ENCODE data around the gene GSPT1.

The GSPT1 gene

GRCh38 chr16:11907160-11907970 is 8.4 kb downstream of the GSPT1 start:
- no peak overlapping the region for H3K4me3 ChIP-seq (ENCODE audit: low read length)
- TF ChIP-seq CTCF (IDR thresholded peaks at IDR 0.05; ENCODE audit: insufficient read depth, low read depth, low read length, missing control alignments), result no peak
- DNase-seq (ENCODE audit: low read depth), result no peak

- H3K4me3 ChIP-seq (ENCODE audit: low read length), result no peak overlapping the region
- DNase-seq (ENCODE audit: low read depth), result no peak
Measured at GRCh38 chr16:11903906-11904305, 11.8 kb downstream of the GSPT1 start.

GRCh38 chr16:11901091-11901490 is 14.7 kb downstream of the GSPT1 start:
- no peak for TF ChIP-seq CTCF (IDR thresholded peaks at IDR 0.05; ENCODE audit: insufficient read depth, low read depth, low read length, missing control alignments)
- no peak overlapping the region for H3K4me3 ChIP-seq (ENCODE audit: low read length)
- no peak for DNase-seq (ENCODE audit: low read depth)

More at GRCh38 chr16:11903906-11904305, 11.8 kb downstream of the GSPT1 start:
- TF ChIP-seq CTCF (IDR thresholded peaks at IDR 0.05; ENCODE audit: insufficient read depth, low read depth, low read length, missing control alignments), result no peak

- no peak for TF ChIP-seq CTCF (IDR thresholded peaks at IDR 0.05; ENCODE audit: insufficient read depth, low read depth, low read length, missing control alignments)
- DNase-seq (ENCODE audit: low read depth), result peak; percentile 80
- H3K4me3 ChIP-seq (ENCODE audit: low read length), result no peak overlapping the region
Measured at GRCh38 chr16:11896486-11897176, 19.1 kb downstream of the GSPT1 start.

GRCh38 chr16:11893571-11893970 is 22.2 kb downstream of the GSPT1 start:
- H3K4me3 ChIP-seq (ENCODE audit: low read length), result no peak overlapping the region
- TF ChIP-seq CTCF (IDR thresholded peaks at IDR 0.05; ENCODE audit: insufficient read depth, low read depth, low read length, missing control alignments), result no peak
- no peak for DNase-seq (ENCODE audit: low read depth)

- no peak for DNase-seq (ENCODE audit: low read depth)
- no peak overlapping the region for H3K4me3 ChIP-seq (ENCODE audit: low read length)
- TF ChIP-seq CTCF (IDR thresholded peaks at IDR 0.05; ENCODE audit: insufficient read depth, low read depth, low read length, missing control alignments), result no peak
Measured at GRCh38 chr16:11892761-11893160, 23.0 kb downstream of the GSPT1 start.
